EH (cell line): Measurements from ENCODE around the gene SLC25A44.

ENCODE experiments used
- DNase-seq: peaks from one replicate; pipeline ENCODE4 v3.0.0-alpha.2; 2015; ENCODE audit warnings: low read depth

The SLC25A44 gene, protein sequence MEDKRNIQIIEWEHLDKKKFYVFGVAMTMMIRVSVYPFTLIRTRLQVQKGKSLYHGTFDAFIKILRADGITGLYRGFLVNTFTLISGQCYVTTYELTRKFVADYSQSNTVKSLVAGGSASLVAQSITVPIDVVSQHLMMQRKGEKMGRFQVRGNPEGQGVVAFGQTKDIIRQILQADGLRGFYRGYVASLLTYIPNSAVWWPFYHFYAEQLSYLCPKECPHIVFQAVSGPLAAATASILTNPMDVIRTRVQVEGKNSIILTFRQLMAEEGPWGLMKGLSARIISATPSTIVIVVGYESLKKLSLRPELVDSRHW

DNA sequence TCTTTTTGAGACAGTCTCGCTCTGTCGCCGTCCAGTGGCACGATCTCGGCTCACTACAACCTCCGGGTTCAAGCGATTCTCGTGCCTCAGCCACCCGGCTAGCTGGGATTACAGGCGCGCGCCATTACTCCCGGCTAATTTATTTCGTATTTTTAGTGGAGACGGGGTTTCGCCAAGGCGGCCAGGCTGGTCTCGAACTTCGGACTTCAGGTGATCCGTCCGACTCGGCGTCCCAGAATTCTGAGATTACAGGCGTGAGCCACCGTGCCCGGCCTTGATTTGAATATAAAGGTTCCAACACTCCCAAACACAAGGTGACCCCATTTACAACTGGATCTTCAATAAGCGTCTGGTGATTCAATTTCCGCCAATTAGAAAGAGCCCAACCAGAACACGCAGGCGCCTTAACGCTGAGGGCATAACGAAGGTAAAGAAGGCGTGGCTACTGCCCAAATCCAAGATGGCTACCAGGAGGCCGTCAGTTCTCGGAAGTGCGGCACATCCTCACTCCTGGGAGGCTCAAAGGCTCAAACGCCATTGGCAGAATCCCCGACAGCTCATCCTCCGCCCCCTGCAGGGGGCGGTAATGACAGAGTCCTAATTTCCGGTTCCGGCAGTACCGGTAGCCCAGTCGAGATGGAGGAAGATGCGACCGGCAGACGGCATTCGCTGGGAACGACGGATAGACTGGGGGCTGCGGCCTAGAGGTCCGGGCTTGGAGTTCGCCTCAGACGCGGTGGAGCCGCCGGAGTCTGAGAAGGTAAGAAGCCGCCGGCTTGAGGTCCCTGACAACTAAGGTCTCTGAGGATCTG, at the start of gene SLC25A44:
TSS of gene SLC25A44 (plus strand) at position 617 of the 812 bp plus-strand sequence. CDS start 5,744 bp downstream, outside the sequence.
- DNase-seq, result peak; percentile 100

DNA sequence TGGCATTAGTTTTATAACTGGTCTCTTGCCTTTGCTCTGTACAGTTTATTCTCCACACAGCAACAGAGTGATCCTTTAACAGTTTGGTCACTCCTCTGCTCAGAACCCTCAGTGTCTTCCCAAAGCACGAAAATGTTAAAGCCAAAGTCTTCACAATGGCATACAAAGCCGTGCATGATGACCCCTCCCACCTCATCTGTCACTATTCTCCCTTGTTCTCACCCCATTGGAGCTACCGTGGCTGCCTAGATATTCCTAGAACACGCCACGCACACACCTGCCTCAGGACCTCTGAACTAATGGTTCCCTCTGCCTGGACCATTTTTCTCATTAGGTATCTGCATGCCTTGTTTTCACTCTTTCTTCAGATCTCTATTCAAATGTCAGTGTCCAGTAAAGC, 49.2 kb upstream of the SLC25A44 start:
- no peak for DNase-seq

DNA sequence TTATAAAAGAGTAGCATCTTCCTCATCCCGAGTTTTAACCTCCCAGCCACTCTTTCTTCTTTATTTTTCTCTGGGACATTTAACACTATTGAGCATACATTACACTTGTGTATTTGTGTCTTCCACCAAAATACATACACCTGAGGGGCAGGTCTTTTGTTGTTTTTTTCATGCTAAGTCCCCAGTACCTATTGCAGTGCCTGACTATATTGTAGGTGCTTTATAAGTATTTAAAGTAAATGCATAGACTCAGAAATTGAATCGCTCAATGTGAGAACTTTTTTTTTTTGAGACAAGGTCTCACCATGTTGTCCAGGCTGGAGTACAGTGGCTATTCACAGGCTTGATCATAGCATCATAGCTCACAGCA, 48.3 kb upstream of the SLC25A44 start:
- DNase-seq, result no peak

DNA sequence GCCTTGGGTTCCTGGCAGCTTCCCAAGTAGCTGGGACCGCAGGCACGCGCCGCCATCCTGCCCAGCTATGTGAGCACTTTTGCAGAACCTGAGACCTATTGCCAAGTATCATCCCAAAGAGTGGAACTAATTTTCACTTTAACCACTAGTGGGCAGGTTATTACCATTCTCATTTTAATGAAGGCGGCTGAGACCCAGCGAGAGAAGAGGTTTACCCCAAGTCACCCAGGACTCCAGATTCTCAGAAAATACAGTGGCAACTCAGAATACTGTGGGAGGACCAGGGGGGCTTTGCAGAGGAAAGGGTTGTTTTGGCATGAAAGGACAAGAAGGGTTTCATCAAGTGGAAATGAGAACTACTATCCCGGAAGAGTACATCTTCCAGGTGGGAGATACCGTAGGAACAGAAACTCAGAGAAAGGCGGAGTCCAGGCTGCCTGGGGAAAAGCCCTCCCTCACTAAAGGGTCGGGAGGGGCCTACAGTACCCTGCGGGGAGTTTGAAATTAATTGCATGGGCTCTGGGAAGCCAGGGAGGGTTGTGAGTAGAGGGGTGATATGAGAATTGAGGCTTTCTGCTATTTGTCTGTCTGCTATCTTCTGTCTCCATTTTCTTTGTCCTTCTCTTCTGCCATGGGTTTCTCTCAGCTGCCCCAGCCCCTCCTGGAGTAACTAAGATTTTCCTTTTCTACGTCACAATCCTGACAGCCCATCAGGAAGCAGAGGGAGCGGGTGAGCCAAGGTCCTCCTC, 47.7 kb upstream of the SLC25A44 start:
- peak; percentile 97 for DNase-seq

DNA sequence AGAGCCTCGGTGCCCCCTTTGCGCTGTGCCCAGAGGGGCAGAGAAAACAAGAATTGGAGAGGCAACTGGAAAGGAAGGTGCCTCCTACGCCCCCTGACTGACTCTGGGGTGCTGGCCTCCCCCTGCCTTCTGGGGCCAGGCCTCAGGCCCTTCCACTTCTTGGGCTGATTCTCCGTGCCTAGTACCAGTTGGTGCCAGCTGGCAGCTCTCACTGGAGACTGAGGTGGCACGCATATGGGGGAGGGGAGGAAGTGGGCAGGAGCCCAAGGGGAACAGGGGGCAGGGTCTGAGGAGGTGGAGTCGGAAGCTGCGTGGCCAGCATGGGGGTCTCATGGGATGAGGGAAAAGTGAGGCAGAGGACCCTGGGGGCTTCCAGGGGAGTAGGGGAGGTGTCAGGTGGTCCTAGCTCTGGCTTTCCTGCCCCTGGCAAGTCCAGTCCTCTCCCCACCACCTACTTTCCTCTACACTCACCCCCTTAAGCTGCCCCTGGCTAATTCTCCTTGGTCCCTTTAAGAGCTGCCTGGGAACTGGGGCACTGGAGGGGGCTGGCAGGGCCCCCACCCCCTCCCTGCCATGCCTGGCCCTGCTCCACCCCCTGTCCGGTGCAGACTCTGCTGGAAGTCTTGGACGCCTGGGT, 47.0 kb upstream of the SLC25A44 start:
- DNase-seq, result peak; percentile 47

DNA sequence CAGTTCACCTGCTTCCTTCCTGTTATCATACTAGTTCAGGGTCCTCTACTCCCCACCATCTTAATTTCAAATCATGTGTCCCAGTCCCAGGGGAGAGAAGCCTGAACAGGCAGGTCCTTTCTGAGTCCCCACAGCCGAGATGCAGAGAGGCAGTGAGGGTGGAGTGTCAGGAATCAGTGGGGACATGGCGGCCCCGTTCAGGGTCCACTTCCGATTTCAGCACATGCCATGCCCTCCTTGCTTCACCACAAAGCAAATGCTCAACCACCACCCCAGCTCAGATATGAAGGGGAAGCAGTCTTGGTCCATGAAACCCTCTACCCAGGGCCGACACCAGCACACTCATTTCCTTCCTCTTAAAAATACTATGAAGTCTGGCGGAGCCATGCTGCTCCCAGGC, 45.7 kb upstream of the SLC25A44 start:
- no peak for DNase-seq

DNA sequence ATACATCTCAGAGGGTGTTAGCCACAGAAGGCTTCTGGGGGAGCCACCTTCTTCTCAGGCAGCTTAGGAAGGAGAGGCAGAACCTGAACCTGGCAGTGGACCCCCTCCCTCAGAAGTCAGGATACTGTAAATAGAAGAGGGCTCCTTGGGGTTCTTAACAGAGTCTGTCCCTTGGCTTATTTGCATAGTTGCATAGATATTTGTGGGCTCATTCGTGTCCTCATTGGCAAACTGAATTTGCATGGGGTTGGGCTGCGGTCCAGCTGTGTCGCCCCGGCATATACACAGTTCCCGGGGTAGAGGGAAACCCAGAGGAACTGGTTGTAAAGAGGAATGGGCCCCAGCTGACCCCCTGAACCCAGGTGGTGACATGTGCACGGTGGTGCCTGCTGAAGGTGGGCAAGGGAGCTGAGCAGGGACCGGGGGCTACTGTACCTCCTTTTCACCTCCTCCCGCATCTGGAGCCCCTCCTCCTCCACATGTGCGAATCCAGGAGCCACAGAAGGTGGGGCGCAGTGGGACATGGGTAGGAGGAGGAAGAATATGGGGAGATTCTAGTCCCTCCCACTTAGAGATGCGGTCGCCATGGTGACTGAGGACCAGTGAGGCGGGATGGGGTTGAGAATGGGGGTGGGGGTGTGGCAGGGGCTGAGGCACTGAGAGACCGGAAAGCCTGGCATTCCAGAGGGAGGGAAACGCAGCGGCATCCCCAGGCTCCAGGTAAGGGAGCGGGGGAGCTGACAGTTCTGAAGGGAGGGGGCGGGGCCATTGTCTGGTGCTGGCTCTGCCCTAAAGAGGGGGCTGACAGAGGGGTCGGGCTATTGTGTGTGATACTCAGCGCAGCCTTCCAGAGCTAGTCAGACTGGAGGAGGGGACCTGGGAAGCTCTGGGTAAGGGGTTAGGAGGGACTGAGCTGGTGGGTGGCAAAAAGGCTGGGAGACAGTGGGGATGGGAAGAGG, 44.3 kb upstream of the SLC25A44 start:
- no peak for DNase-seq

DNA sequence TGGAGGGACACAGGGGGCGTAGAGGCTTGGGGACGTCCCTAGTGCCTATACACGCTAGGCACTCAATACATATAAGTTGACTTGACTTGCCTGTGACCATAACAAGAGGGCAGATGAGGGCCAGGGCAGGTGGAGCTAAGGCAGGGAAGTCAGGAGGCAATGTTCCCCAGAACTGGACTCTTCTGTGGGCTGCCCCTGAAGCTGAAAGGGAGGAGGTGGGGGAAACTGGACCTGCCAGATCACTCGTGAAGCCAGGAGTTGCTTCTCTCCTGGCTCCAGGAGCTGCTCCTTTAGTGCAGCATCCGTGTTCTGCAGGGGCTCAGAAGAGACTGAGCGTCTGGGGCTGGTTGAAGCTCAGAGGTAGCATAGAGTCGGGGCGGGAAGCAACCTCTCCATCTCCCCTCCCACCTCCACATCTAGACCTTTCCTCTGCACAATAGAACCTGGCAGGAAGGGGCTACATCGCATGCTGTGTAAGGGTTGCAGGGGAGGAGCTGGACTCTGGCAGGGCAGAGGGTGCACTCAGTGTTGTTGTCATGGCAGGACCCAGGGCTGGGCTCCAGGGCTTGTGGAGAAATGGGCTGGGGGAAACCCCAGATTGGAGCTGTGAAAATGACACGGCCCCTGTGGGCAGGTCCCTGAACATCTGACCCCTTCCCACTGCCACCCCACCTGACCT, 43.4 kb upstream of the SLC25A44 start:
- DNase-seq, result no peak

DNA sequence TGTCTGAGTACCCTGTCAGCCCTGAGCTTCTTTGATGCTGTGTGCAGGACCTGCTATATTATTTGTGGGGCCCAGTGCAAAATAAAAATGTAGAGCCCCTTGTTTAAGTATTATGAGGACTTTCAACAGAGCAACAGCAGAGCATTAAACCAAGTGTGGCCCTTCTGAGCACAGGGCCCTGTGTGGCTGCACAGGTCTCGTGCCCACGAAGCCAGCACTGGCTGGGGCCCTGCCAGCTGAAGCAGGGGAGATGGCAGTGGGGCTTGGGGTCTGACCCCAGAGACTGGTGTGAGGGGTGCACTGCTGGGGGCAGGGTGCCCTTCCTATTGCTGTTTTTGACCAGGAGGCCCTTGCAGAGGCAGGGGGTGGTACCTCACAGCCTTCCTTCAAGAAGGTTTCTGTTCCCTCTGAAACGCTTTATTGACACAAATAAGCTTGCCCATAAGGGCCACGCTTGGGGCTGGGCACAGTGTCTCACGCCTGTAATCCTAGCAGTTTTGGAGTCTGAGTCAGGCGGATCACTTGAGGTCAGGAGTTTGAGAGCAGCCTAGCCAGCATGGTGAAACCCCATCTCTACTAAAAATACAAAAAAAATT, 42.7 kb upstream of the SLC25A44 start:
- peak; percentile 85 for DNase-seq

DNA sequence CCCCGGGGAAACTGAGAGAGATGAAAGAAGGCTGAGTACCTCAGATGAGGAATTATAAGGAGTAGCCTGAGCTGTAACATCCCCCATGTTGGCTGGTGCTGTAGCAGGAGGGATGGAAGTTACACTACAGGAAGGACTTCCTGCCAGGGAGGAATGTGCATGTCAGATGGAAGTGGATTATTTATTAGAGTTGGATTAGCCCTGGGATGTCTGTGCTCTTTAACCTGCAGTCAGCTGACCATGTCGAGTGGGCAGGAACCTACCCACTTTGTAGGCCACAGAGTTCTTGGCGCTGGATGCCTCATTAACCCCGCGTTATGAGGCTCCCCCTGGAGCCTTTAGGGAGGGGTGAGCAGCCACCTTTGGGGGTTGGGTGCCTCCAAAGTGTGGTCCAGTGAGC, 41.3 kb upstream of the SLC25A44 start:
- DNase-seq, result peak; percentile 60

DNA sequence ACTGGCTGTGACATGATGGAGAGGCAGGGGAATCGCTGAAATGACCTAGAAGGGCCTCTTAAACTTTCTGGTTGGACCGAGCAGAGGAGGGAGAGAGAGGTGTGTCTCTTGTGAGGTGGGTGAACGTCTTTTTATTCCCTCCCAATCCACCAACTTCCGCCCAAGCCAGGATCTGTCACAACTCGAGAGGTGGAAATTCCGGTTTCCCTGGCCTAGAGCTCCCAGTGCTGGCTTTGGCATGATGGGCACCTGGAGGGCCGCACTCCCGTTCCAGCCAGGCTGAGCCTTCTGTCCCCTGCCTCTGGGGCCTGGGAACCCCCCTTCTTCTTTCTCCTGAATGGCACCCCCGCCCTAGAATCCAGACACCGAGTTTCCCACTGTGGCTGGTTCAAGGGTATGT, 40.5 kb upstream of the SLC25A44 start, which contains the start of gene SEMA4A:
TSS of gene SEMA4A (plus strand) at position 224 of the 400 bp plus-strand sequence. CDS start 994 bp downstream, outside the sequence.
- DNase-seq, result no peak

DNA sequence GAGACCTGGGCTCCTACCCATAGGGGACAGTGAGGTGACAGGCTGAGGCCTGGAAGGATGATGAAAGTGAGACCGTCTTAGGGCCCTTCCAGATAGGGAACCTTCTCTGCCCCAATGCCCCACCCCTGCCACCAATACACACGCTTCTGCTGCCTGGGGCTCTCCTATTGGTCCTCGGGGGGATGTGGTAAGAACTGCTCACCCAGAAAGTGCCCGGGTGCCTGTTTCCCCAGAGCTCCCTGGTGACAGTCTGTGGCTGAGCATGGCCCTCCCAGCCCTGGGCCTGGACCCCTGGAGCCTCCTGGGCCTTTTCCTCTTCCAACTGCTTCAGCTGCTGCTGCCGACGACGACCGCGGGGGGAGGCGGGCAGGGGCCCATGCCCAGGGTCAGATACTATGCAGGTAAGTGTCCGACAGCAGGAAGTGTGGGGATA, 39.6 kb upstream of the SLC25A44 start:
- no peak for DNase-seq

DNA sequence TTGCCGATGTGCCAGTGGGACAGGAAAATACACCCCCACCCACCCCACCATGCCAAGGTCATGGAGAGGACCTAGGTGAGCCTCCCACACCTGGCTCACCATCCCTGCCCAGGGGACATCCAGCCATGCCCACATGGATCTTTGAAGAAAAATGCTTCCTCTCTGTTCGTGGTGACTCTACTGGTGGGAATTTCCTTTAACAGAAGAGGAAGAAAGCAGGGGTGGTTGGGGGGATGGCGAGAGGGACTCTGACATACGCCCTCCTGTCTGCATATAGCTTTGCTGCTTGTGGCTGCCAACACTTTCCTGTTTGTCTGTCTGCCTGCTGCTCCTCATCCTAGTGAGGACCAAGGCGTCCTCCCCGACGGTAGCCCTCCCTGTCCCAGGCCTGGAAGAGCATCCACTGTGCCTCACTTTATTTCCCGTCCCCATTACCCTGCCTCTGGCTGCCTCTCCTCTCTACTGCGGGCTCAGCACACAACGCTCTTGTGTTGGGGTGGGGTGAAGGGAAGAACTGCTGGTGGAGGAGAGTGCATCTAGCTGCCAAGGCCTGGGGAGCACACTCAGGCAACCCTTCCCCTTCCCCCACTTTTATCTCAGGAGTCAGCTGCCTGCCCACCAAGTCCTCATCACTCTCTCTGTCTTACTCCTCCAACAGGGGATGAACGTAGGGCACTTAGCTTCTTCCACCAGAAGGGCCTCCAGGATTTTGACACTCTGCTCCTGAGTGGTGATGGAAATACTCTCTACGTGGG, 38.0 kb upstream of the SLC25A44 start:
- DNase-seq, result no peak

DNA sequence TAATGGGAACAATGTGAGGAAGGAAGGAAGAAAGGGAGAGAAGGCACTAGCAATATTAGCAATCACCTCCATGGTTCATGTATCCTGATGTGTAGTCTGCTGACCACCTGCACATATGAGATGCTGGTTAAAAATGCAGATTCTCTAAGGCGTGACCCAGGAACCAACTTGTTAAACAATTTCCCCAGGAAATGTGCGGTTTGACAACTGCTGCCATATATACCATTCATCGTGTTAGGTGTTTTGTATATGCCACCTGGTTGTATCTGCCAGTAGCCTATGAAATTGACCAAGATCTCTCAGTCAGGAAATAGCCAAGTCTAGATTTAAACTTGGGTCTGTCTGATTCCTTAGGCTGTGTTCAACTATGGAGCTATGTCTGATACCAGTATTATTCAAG, 36.4 kb upstream of the SLC25A44 start:
- DNase-seq, result no peak

DNA sequence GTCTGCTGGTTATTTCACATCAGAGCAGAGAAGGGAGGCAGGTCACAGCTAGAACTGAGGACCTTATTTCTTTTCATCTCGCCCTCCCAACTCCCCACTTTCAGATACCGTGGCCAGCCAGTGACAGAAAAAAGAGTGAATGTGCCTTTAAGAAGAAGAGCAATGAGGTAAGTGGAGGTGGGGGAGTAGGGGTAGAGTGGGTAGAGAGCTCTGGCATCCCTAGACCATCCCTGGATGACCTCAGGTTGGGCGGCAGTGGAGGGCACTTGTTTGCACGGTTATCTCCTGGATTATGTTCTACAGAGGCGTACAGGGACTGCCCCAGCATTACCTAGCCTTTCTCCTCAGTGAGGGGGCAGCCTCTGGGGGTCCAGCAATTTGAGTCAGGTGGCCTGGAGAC, 35.9 kb upstream of the SLC25A44 start:
- no peak for DNase-seq

DNA sequence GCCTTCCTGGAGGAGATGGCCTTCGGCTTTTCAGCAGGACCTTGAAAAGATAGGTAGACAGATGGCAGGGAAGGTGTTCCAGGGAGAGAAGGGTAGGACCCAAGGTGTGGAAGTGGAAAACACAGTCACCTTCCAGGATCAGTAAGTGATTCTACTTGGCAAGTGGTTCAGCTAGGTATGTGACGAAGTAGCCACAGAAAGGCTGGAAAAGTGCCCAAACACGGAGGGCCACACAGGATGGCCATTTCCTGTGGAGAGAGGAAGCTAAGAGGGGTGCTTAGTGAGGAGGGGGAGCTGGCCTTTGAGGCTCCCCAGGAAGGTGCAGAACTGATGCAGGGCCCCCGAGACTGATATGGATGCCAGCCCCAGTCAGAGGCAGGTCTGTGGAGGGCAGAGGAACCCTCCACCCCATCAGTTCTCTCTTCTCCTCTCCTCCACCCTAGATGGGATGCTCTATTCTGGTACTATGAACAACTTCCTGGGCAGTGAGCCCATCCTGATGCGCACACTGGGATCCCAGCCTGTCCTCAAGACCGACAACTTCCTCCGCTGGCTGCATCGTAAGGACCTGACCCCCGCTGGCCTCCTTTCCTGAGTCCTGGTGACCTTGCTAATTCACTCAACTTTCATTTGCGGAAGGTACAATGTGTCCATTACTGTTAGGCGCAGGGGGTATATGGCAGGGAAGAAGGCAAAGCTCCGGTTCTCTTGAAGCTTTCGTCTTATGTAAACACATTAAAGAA, 33.7 kb upstream of the SLC25A44 start:
- DNase-seq, result no peak

DNA sequence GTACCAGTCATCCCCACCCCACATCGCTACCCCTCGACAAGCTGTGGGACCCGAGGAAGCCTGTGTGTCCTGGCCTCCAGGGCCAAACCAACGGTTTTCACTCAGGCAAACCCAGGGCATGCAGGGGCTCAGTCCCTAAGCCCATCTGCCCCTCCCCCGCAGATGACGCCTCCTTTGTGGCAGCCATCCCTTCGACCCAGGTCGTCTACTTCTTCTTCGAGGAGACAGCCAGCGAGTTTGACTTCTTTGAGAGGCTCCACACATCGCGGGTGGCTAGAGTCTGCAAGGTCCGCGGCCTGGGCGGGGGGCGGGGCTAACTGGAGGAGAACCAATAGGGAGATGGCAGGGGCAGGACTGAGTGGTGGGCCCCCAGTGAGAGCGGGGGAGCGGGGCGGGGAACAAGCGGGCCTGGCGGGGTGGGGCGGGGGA, 33.1 kb upstream of the SLC25A44 start:
- peak; percentile 83 for DNase-seq

DNA sequence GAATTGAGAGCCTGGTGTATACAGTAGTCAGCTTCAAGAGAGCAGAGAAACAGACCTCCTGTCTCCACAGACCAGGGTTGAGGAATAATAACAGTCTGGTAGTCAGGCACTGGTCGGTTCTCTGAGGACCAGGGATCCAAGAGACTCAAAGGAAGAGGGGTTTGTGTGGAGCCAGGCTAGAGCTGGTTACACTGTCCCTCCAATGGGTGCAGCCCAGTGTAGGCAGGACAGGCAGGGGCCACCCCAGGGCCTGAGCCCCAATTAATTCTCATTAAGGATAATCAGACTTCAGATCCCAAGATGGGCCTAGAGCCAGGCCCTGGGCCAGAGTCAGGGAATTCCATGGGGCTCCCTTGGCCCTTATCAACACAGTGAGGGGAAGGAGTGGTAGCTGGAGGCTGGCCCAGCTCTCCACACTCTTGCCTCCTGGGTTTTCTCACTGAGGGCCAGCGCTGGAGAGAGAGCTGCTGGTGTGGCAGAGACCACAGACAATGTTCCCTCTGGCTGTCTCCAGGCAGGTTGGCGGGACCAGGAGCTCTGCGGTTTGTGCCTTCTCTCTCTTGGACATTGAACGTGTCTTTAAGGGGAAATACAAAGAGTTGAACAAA, 31.4 kb upstream of the SLC25A44 start:
- no peak for DNase-seq
